Measurements from ENCODE around the gene TCFL5.

DNA sequence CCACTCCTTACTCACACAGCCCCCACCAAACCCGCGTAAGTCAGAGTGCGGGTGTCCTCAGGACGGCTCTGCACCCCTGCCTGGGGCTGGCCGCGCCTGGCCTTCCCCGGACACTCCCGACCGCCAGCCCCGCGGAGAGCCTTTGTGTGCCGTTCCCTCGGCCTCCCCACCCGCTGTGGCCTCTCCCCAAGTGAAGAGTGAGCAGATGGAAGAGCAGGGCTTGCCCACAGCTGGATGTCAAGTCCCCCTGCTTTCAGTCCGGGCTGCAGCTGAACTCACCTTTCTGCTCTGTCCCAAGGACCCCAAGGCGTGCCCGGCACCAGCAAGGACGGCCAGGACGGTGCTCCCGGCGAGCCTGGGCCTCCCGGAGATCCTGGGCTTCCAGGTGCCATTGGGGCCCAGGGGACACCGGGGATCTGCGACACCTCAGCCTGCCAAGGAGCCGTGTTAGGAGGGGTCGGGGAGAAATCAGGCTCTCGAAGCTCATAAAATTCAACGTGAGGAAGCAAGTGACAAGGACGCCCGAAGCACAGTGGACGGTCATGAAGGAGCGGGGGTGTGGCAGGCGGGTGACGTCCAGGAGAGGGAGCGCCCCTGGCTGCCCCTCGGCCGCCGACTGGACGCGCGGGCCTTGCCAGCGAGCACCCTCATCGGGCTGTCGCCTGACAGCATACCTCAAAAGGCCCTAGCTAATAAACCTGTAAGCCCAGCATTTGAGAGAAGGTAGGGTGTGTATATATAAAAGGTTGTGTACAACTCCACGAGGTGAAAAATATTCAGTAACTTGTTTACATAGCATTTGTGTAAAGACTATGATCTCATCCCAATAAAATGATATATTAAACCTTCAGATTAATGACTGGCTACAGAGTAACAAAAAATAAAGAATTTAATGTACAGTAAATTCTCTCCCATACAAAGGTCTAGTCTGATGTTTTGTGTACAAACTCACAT, 21.1 kb downstream of the TCFL5 start:
- TF ChIP-seq, protein P1, sequence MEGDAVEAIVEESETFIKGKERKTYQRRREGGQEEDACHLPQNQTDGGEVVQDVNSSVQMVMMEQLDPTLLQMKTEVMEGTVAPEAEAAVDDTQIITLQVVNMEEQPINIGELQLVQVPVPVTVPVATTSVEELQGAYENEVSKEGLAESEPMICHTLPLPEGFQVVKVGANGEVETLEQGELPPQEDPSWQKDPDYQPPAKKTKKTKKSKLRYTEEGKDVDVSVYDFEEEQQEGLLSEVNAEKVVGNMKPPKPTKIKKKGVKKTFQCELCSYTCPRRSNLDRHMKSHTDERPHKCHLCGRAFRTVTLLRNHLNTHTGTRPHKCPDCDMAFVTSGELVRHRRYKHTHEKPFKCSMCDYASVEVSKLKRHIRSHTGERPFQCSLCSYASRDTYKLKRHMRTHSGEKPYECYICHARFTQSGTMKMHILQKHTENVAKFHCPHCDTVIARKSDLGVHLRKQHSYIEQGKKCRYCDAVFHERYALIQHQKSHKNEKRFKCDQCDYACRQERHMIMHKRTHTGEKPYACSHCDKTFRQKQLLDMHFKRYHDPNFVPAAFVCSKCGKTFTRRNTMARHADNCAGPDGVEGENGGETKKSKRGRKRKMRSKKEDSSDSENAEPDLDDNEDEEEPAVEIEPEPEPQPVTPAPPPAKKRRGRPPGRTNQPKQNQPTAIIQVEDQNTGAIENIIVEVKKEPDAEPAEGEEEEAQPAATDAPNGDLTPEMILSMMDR (IDR thresholded peaks at IDR 0.05), result no peak
- TF ChIP-seq POLR2A (IDR thresholded peaks at IDR 0.05), result no peak

All from lower leg skin (tissue), 3 donors.